Measurements from ENCODE around the gene FAM78B. TPM values are rescaled to one million over a fixed set of nuclear protein-coding genes. Genes with fewer than 3 reads are reported as not detected.

FAM78B gene
- polyA plus RNA-seq, 3 donors, result not detected

GRCh38 chr1:166073489-166073888, 93.3 kb downstream of the FAM78B start:
- no peaks in the 10 kb centered on the region for H3K4me1 Mint-ChIP-seq

GRCh38 chr1:166069390-166069789, 97.4 kb downstream of the FAM78B start:
- DNase-seq, result no peak
- intact Hi-C loops (cut with micrococcal nuclease), result no loop called here
- WGBS (ENCODE audit: insufficient coverage), result no CpG with 5 or more reads among the region's 2 CpGs

More at GRCh38 chr1:166073489-166073888, 93.3 kb downstream of the FAM78B start:
- Mint-ChIP-seq H3K27me3 (ENCODE audit: low read depth in 3 of 3) (peaks cover 0 to 1% (median 0%) of the 10 kb centered on the region in 3 donors), H3K27ac (no peak overlapping the region), H3K4me3 (no peak overlapping the region), H3K9me3 (peaks cover 0 to 3% (median 0%) of the 10 kb centered on the region in 7 donors), H3K36me3 (no peaks in the 10 kb centered on the region)
- Histone ChIP-seq H3K27ac (ENCODE audit: low read depth in 1 of 2, low read length in 2 of 2) (no peak overlapping the region), H3K79me2 (ENCODE audit: insufficient read depth, low read length) (no peaks in the 10 kb centered on the region), H3K4me2 (replicated peaks; ENCODE audit: extremely low read depth, low read length, poor library complexity, severe bottlenecking) (no peak overlapping the region), H3K4me3 (replicated peaks in 1 of 3; ENCODE audit: low read depth in 2 of 3, low read length in 3 of 3) (no peak overlapping the region), H3K27me3 (ENCODE audit: control insufficient read depth in 2 of 2, insufficient read depth in 2 of 2, low read length in 2 of 2) (no peaks in the 10 kb centered on the region), H2AFZ (ENCODE audit: insufficient read depth, low read depth, low read length, poor library complexity, severe bottlenecking) (no peak overlapping the region), H3K9me3 (replicated peaks in 1 of 2; ENCODE audit: control insufficient read depth in 1 of 2, insufficient read depth in 1 of 2, low read length in 2 of 2) (no peaks in the 10 kb centered on the region), H3K9ac (ENCODE audit: insufficient read depth, low read length, poor library complexity, severe bottlenecking) (no peak overlapping the region), H4K20me1 (ENCODE audit: insufficient read depth, low read length) (no peaks in the 10 kb centered on the region), H3K4me1 (ENCODE audit: control insufficient read depth in 1 of 2, insufficient read depth in 2 of 2, low read length in 2 of 2) (no peaks in the 10 kb centered on the region), H3K36me3 (replicated peaks in 1 of 2; ENCODE audit: control insufficient read depth in 1 of 2, insufficient read depth in 2 of 2, low read length in 2 of 2) (no peaks in the 10 kb centered on the region)
- intact Hi-C loops (cut with micrococcal nuclease), result no loop called here
- DNase-seq, result no peak
- 100% methylated on average over 1 of the region's 3 CpGs for WGBS (ENCODE audit: insufficient coverage)
- TF ChIP-seq CTCF (IDR thresholded peaks at IDR 0.05), result no peak

More at GRCh38 chr1:166069390-166069789, 97.4 kb downstream of the FAM78B start:
- Histone ChIP-seq H3K4me3 (replicated peaks in 1 of 3; ENCODE audit: low read depth in 2 of 3, low read length in 3 of 3) (no peak overlapping the region), H4K20me1 (ENCODE audit: insufficient read depth, low read length) (no peaks in the 10 kb centered on the region), H3K27ac (ENCODE audit: low read depth in 1 of 2, low read length in 2 of 2) (no peak overlapping the region), H3K4me2 (replicated peaks; ENCODE audit: extremely low read depth, low read length, poor library complexity, severe bottlenecking) (no peak overlapping the region), H3K9me3 (replicated peaks in 1 of 2; ENCODE audit: control insufficient read depth in 1 of 2, insufficient read depth in 1 of 2, low read length in 2 of 2) (no peaks in the 10 kb centered on the region), H3K9ac (ENCODE audit: insufficient read depth, low read length, poor library complexity, severe bottlenecking) (no peak overlapping the region), H3K4me1 (ENCODE audit: control insufficient read depth in 1 of 2, insufficient read depth in 2 of 2, low read length in 2 of 2) (no peaks in the 10 kb centered on the region), H3K36me3 (replicated peaks in 1 of 2; ENCODE audit: control insufficient read depth in 1 of 2, insufficient read depth in 2 of 2, low read length in 2 of 2) (no peaks in the 10 kb centered on the region), H2AFZ (ENCODE audit: insufficient read depth, low read depth, low read length, poor library complexity, severe bottlenecking) (no peak overlapping the region), H3K79me2 (ENCODE audit: insufficient read depth, low read length) (no peaks in the 10 kb centered on the region), H3K27me3 (ENCODE audit: control insufficient read depth in 2 of 2, insufficient read depth in 2 of 2, low read length in 2 of 2) (no peaks in the 10 kb centered on the region)
- Mint-ChIP-seq H3K4me1 (no peaks in the 10 kb centered on the region), H3K27ac (no peak overlapping the region), H3K36me3 (no peaks in the 10 kb centered on the region), H3K27me3 (ENCODE audit: low read depth in 3 of 3) (peaks cover 0 to 1% (median 0%) of the 10 kb centered on the region in 3 donors), H3K9me3 (peaks cover 0 to 7% (median 0%) of the 10 kb centered on the region in 7 donors), H3K4me3 (no peak overlapping the region)
- no peak for TF ChIP-seq CTCF (IDR thresholded peaks at IDR 0.05)
